NT2/D1 (cell line): ENCODE results near the gene HOMER1.

Experiments used
- SUZ12 ChIP-seq: IDR thresholded peaks from 2 replicates; pipeline ENCODE4 v1.6.1; 2011; ENCODE audit not compliant: insufficient read length, insufficient read depth; ENCODE audit errors: extremely low read depth
- YY1 ChIP-seq: IDR thresholded peaks from 2 replicates; pipeline ENCODE4 v1.6.1; 2011; ENCODE audit not compliant: insufficient read length, insufficient read depth
- ZNF274 ChIP-seq: IDR thresholded peaks from 2 replicates; pipeline ENCODE4 v1.6.1; 2011; ENCODE audit warnings: mild to moderate bottlenecking, low read depth, low read length

DNA sequence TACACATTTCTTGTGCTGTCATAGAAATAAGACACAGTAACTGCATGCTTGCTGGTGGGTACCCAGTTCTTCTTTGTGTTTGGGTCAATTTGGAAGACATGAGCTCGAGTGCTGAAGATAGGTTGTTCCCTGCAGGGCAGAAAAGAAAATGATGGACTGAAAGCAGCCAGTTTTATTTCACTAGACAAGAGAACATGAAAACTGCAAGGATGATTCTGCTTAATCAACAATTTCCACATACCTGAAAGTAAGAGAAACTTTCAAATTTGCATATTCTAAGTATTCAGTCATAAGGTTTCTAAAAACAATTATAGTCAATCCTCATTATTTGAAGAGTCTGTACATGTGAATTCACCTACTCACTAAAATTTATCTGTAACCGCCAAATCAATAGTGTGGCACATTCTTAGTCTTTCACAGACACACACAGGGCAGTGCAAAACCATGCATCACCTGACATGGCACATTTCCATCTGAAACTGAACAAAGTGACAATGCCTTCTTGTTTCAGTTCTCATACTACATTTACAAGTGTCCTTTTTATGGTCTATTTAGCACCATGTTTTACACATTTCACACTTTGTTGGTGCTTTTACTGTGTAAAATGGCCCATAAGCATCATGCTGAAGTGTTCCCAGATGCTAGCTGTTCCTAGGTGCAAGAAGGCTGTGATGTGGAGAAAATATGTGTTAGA, 56.9 kb downstream of the HOMER1 start:
- TF ChIP-seq SUZ12 (no peak), ZNF274 (no peak), YY1 (no peak)
